ENCODE results near the gene MAGEL2.

GRCh38 chr15:23686466-23687142 is 38.9 kb upstream of the MAGEL2 start:
- no peak for TF ChIP-seq POLR2A (IDR thresholded peaks at IDR 0.05)
- TF ChIP-seq POLR2AphosphoS5 (IDR thresholded peaks at IDR 0.05): no peak
- TF ChIP-seq CTCF (IDR thresholded peaks at IDR 0.05): no peak

Measured in transverse colon (tissue), 4 donors.